ENCODE measurements around the gene ENO3.

DNA sequence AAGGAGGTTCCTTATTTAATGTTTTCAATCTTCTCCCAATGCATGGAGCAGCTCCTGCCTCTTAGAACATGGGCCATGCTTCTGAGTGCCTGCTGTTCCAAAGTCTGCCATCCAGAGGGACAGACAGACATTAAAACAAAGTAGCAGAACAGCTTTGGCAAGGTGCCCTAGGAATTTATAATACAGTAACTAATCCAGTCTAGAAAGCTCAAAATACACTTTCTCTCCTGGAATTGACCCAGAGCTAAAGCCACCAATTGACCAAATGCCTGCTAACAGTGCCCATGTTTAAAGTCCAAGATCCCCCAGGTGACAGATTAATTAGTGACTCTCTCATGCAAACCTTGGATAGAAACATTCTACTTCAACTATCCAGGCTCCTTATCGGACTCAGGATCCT, 36.9 kb upstream of the ENO3 start:
- TF ChIP-seq, protein P1, sequence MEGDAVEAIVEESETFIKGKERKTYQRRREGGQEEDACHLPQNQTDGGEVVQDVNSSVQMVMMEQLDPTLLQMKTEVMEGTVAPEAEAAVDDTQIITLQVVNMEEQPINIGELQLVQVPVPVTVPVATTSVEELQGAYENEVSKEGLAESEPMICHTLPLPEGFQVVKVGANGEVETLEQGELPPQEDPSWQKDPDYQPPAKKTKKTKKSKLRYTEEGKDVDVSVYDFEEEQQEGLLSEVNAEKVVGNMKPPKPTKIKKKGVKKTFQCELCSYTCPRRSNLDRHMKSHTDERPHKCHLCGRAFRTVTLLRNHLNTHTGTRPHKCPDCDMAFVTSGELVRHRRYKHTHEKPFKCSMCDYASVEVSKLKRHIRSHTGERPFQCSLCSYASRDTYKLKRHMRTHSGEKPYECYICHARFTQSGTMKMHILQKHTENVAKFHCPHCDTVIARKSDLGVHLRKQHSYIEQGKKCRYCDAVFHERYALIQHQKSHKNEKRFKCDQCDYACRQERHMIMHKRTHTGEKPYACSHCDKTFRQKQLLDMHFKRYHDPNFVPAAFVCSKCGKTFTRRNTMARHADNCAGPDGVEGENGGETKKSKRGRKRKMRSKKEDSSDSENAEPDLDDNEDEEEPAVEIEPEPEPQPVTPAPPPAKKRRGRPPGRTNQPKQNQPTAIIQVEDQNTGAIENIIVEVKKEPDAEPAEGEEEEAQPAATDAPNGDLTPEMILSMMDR (IDR thresholded peaks at IDR 0.05 in 2 of 3, conservative IDR thresholded peaks at IDR 0.05 in 1 of 3; ENCODE audit: borderline replicate concordance in 1 of 3, insufficient read depth in 1 of 3, low read depth in 2 of 3, low read length in 2 of 3), result no peak
- no peak for TF ChIP-seq POLR2A (IDR thresholded peaks at IDR 0.05; ENCODE audit: borderline replicate concordance, extremely low read depth, insufficient read depth, insufficient read length)
- no peak for TF ChIP-seq EZH2 (IDR thresholded peaks at IDR 0.05)
- TF ChIP-seq JUND (IDR thresholded peaks at IDR 0.05), result no peak
- no peak for TF ChIP-seq SP1 (IDR thresholded peaks at IDR 0.05; ENCODE audit: low read depth)
- no peak for TF ChIP-seq MAX (IDR thresholded peaks at IDR 0.05)
- TF ChIP-seq CEBPB (IDR thresholded peaks at IDR 0.05; ENCODE audit: low read depth), result no peak
- TF ChIP-seq ZNF274 (IDR thresholded peaks at IDR 0.05; ENCODE audit: low read depth, low read length), result no peak
- no peak for TF ChIP-seq EZH2phosphoT487 (IDR thresholded peaks at IDR 0.05; ENCODE audit: borderline replicate concordance)
- TF ChIP-seq RAD21 (IDR thresholded peaks at IDR 0.05; ENCODE audit: low read depth), result no peak
- TF ChIP-seq EGR1 (IDR thresholded peaks at IDR 0.05; ENCODE audit: low read depth), result no peak
